ENCODE data around the gene MYO16. TPM values are rescaled to one million over a fixed set of nuclear protein-coding genes. Genes with fewer than 3 reads are reported as not detected.

The MYO16 gene
- total RNA-seq, 1 donor from 2014 or later: 1.2 TPM

DNA sequence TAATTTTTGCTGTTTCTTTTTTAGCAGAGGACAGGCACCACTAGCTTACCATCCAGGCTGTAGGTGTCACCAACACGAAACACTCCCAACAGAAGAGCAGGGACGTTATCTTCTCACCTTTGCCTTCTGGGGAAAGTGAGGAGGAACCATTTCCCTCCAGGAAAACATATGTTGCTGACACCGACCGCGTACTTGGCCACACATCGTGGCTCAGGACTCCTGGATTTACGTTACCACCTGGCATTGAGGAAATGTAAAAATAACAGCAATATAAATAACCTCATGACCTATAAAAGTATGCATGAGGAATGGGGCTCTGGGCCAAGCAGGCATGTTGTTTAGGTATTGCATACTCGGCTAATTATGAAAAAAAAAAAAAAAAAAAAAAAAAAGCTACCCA lies 525.1 kb downstream of the MYO16 start:
- TF ChIP-seq, protein P1, sequence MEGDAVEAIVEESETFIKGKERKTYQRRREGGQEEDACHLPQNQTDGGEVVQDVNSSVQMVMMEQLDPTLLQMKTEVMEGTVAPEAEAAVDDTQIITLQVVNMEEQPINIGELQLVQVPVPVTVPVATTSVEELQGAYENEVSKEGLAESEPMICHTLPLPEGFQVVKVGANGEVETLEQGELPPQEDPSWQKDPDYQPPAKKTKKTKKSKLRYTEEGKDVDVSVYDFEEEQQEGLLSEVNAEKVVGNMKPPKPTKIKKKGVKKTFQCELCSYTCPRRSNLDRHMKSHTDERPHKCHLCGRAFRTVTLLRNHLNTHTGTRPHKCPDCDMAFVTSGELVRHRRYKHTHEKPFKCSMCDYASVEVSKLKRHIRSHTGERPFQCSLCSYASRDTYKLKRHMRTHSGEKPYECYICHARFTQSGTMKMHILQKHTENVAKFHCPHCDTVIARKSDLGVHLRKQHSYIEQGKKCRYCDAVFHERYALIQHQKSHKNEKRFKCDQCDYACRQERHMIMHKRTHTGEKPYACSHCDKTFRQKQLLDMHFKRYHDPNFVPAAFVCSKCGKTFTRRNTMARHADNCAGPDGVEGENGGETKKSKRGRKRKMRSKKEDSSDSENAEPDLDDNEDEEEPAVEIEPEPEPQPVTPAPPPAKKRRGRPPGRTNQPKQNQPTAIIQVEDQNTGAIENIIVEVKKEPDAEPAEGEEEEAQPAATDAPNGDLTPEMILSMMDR (conservative IDR thresholded peaks at IDR 0.05; ENCODE audit: low read depth, low read length): no peak
- no peak for DNase-seq (ENCODE audit: low read depth)
- no peak overlapping the region for H3K4me3 ChIP-seq (ENCODE audit: low read depth, low read length)

DNA sequence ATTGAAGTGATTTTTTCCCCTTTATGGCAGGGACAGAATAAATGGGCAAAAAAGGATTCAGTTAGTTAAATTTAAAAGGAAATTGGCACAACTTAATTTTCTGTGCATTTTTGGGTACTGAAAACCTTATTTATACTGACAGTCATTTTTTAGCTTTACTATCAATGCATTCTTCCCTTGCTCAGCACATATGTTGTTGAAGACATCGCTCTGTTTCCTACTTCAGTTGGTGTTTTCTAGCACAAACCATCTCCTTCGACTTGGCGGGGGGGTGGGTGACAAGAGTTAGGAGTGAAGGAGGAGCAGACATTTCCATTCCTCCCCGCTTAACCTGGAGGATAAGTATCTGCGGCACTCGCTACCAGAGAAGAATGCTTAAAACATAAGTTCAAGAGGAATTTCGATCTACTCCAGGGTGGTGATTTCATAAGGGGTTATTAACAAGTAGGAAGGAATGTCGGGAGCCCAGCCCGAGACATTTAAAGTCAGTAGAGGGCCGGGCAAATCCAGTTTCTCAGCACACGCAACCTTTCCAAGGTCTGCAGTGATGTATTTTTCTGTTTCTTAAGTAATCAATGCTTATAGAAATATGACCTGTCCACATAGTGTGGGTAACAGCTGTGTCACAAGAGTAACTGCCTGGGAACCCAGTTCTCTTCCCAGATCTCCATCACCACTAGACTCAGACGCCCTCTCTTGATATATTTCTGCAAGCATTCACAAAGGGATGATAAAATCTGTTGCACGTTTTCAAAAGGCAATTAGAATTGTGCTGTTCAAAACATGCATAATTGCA lies 525.8 kb downstream of the MYO16 start:
- DNase-seq (ENCODE audit: low read depth): no peak
- no peak overlapping the region for H3K4me3 ChIP-seq (ENCODE audit: low read depth, low read length)

GRCh38 chr13:109156181-109156935 lies 526.9 kb downstream of the MYO16 start:
- H3K4me3 ChIP-seq (ENCODE audit: low read depth, low read length): no peak overlapping the region

More for the DNA sequence above, 525.8 kb downstream of the MYO16 start:
- TF ChIP-seq, protein P1 (conservative IDR thresholded peaks at IDR 0.05; ENCODE audit: low read depth, low read length): no peak

DNA sequence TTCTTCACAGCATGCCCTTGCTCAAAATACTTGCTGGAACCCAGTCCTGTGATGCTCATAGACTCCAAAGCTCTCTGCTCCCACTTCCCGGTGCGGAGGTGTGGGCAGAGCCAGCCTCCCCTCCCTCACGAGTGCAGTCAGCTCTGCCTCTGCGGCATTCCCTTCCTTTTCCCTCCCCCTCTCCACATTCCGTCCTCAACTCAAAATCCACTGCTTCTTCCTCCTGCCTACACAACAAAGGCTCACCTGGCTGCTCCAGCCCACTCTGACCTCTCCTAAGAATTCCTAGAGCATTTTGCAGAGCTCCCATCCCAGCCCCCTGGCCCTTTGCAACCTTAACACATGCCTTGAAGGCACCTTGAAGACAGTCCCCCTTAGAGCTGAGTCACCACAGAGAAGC lies 527.9 kb downstream of the MYO16 start:
- no peak for DNase-seq (ENCODE audit: low read depth)

More at GRCh38 chr13:109156181-109156935, 526.9 kb downstream of the MYO16 start:
- TF ChIP-seq, protein P1 (conservative IDR thresholded peaks at IDR 0.05; ENCODE audit: low read depth, low read length): no peak
- DNase-seq (ENCODE audit: low read depth): no peak

GRCh38 chr13:109158383-109158782 lies 529.0 kb downstream of the MYO16 start:
- DNase-seq (ENCODE audit: low read depth): no peak
- no peak overlapping the region for H3K4me3 ChIP-seq (ENCODE audit: low read depth, low read length)
- TF ChIP-seq, protein P1 (conservative IDR thresholded peaks at IDR 0.05; ENCODE audit: low read depth, low read length): no peak

More for the DNA sequence above, 527.9 kb downstream of the MYO16 start:
- no peak overlapping the region for H3K4me3 ChIP-seq (ENCODE audit: low read depth, low read length)
- TF ChIP-seq, protein P1 (conservative IDR thresholded peaks at IDR 0.05; ENCODE audit: low read depth, low read length): no peak

DNA sequence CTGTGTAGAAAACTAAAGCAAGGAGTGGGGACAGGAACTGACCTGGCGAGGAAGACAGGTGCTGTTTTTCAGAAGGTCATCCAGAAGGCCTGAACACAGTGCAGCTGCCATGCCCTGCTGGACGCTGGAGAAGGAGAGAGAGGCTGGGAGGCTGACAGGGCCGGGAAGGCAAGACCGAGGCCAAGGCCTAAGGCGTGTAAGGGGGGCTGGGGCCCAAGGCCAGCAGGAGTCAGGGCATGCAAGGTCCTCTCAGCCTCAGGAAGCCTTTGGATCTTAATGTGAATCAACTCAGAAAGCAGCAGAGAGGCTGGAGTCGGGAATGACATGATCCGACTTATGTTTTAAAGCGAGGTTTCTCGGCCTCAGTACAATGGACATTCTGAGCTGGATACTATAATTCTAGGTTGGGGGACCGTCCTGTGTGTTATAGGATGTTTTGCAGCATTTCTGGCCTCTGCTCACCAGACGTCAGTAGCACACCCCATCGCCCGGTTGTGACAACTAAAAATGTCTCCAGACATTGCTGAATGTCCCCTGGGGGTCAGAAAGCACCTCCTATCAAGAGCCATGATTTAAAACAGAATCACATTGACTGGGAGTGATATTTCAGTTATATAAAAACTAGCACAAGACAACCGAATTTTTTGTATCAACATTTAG lies 530.4 kb downstream of the MYO16 start:
- H3K4me3 ChIP-seq (ENCODE audit: low read depth, low read length): no peak overlapping the region
- TF ChIP-seq, protein P1 (conservative IDR thresholded peaks at IDR 0.05; ENCODE audit: low read depth, low read length): no peak
- no peak for DNase-seq (ENCODE audit: low read depth)
